Thoracic aorta (tissue), 2 donors: ENCODE data around the gene OOSP2. TPM values are rescaled to one million over a fixed set of nuclear protein-coding genes. Genes with fewer than 3 reads are reported as not detected.

ENCODE experiments used
- ATAC-seq: fragments of 150-250 bp; one replicate; pipeline ENCODE4 v1.8.0; 2017; ENCODE audit warnings: low read depth; ENCODE audit not compliant: insufficient number of reproducible peaks, low FRiP score
- DNase-seq: peaks from one replicate; pipeline ENCODE4 v3.0.0-alpha.2; 2020; ENCODE audit warnings: low spot score
- H3K27ac ChIP-seq, 2 donors: fragments of 200-600 bp; sonication (generic); 1 replicate in 1 of 2; 2 replicates in 1 of 2; pipeline ENCODE4 v1.5.1; 2016; ENCODE audit warnings: mild to moderate bottlenecking in 2 of 2, moderate library complexity in 2 of 2
- H3K27me3 ChIP-seq: fragments of 200-600 bp; sonication (generic); replicated peaks from 2 replicates; pipeline ENCODE4 v1.6.0; 2016; ENCODE audit warnings: mild to moderate bottlenecking; ENCODE audit not compliant: insufficient read depth
- H3K36me3 ChIP-seq: fragments of 200-600 bp; sonication (generic); one replicate; pipeline ENCODE4 v1.5.1; 2016
- H3K4me1 ChIP-seq, 2 donors: fragments of 200-600 bp; sonication (generic); 1 replicate in 1 of 2; 2 replicates in 1 of 2; pipeline versions ENCODE4 v1.5.1 to v1.6.0; 2016; ENCODE audit warnings: low read depth in 2 of 2, mild to moderate bottlenecking in 1 of 2; ENCODE audit not compliant: control insufficient read depth in 1 of 2
- H3K4me3 ChIP-seq: fragments of 200-600 bp; sonication (generic); 2 replicates; pipeline ENCODE4 v1.5.1; 2016; ENCODE audit warnings: mild to moderate bottlenecking
- H3K9me3 ChIP-seq: fragments of 200-600 bp; sonication (generic); 2 replicates; pipeline ENCODE4 v1.5.1; 2016
- total RNA-seq, 2 donors: library from RNA; depleted of rRNA; stranded (reverse); fragments of >200 nt; gene quantifications; one replicate each; pipeline versions ENCODE4 v1.1.0 to v1.2.3, GENCODE V29; 2016
- TF ChIP-seq, protein P1 (sequence below): fragments of 200-600 bp; sonication (generic); IDR thresholded peaks from one replicate; pipeline ENCODE4 v1.5.1; 2019; ENCODE audit warnings: antibody characterized with exemption

OOSP2 gene
- total RNA-seq, 2 donors from 2014 or later, result not detected

DNA sequence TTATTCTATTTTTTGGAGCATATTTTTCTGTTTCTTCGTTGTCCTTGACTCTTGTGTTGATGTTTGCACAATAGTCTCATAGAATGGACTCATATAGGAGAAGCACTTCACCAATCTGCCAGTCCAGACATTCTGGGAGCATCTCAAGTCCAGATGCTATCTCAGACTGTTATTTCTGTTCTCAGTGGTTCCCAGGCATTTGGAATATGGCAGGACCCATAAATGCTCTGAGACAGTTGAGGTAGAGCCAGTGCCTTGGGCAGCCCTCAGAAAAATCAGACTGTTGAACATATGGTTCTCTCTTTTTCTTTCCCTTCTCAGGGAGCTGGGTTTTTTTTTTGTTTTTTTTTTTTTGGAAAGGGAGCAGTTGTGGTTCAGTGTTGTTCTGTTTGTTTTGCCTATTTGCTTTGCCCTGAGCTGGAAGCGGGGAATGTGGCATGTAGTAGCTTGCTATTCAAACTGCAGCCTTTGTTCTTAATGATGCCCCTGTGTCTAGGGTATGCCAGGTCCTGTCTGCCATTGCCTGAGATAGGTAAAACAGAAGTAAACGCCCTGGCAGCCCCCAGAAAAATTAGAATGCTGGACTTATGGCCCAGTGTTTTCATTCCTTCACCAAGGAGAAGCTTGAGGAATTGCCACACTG lies 44.5 kb downstream of the OOSP2 start:
- H3K27me3 ChIP-seq, result no peaks in the 10 kb centered on the region
- no peak for ATAC-seq
- TF ChIP-seq, protein P1, sequence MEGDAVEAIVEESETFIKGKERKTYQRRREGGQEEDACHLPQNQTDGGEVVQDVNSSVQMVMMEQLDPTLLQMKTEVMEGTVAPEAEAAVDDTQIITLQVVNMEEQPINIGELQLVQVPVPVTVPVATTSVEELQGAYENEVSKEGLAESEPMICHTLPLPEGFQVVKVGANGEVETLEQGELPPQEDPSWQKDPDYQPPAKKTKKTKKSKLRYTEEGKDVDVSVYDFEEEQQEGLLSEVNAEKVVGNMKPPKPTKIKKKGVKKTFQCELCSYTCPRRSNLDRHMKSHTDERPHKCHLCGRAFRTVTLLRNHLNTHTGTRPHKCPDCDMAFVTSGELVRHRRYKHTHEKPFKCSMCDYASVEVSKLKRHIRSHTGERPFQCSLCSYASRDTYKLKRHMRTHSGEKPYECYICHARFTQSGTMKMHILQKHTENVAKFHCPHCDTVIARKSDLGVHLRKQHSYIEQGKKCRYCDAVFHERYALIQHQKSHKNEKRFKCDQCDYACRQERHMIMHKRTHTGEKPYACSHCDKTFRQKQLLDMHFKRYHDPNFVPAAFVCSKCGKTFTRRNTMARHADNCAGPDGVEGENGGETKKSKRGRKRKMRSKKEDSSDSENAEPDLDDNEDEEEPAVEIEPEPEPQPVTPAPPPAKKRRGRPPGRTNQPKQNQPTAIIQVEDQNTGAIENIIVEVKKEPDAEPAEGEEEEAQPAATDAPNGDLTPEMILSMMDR, result no peak
- no peak overlapping the region for H3K27ac ChIP-seq
- H3K36me3 ChIP-seq, result no peaks in the 10 kb centered on the region
- no peaks in the 10 kb centered on the region for H3K4me1 ChIP-seq
- H3K4me3 ChIP-seq, result no peak overlapping the region
- no peaks in the 10 kb centered on the region for H3K9me3 ChIP-seq
- no peak for DNase-seq

DNA sequence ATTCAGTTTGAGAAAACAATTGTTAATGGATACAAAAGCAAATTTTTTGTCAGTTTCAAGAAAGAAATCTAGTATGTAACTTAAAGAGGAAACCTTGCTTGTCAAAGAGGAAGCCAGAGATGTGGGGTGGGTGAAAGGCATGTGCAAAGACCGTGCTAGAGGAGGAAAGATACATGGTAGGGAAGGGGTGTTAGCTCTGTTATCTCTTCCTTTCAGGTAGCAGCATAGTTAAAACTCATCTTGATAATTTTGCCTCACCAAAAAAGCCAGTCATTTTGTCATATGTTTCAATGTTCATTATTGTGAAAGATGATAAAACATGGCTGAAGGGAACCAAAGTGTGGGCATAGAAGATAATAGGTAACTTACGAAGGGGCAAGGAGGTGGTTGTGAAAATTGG lies 45.7 kb downstream of the OOSP2 start:
- Histone ChIP-seq H3K4me1 (no peaks in the 10 kb centered on the region), H3K4me3 (no peak overlapping the region), H3K36me3 (no peaks in the 10 kb centered on the region), H3K9me3 (no peaks in the 10 kb centered on the region), H3K27ac (no peak overlapping the region), H3K27me3 (no peaks in the 10 kb centered on the region)
- TF ChIP-seq, protein P1, result no peak
- no peak for DNase-seq
- ATAC-seq, result no peak

DNA sequence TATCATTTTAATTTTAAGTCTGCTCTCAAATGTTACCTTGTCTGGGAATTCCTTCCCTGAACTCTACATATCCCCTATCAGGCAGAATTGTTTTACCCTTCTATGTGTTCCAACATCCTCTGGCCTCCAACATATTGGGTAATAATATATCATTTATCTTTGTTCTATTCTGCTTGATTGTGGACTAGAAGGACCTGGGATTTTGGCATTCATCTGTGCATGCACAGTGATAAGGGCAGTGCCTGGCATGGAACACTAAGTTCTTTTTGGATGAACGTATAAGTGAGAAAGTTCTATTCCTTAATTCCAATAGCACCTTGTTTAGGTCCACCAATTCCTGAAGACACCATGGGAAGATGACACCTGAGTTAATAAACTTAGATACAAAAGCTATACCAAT lies 47.0 kb downstream of the OOSP2 start:
- Histone ChIP-seq H3K27ac (no peak overlapping the region), H3K4me1 (no peaks in the 10 kb centered on the region), H3K4me3 (no peak overlapping the region), H3K36me3 (no peaks in the 10 kb centered on the region), H3K9me3 (no peaks in the 10 kb centered on the region), H3K27me3 (no peaks in the 10 kb centered on the region)
- TF ChIP-seq, protein P1, result no peak
- DNase-seq, result no peak
- ATAC-seq, result no peak

DNA sequence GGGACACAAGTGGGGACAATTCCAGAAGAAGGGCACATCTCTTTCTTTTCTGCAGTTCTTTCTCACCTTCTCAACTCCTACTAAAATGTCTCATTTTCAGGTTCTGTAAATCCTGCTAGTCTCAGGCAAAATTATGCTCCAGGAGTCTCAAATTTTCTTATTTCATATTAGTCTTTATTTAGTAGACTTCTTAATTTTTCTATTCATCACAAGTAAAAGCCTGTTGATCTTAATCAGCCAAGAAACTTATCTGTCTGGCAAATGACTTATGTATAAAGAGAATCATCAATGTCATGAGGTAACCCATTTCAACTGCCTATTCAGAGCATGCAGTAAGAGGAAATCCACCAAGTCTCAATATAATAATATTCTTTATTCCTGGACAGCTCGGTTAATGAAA lies 48.2 kb downstream of the OOSP2 start, which contains the start of gene MS4A2:
MS4A2 (plus strand) TSS at position 301 of the 400 bp plus-strand sequence. CDS start 102 bp downstream, outside the sequence.
- TF ChIP-seq, protein P1, result no peak
- H3K4me1 ChIP-seq, result no peaks in the 10 kb centered on the region
- H3K36me3 ChIP-seq, result no peaks in the 10 kb centered on the region

DNA sequence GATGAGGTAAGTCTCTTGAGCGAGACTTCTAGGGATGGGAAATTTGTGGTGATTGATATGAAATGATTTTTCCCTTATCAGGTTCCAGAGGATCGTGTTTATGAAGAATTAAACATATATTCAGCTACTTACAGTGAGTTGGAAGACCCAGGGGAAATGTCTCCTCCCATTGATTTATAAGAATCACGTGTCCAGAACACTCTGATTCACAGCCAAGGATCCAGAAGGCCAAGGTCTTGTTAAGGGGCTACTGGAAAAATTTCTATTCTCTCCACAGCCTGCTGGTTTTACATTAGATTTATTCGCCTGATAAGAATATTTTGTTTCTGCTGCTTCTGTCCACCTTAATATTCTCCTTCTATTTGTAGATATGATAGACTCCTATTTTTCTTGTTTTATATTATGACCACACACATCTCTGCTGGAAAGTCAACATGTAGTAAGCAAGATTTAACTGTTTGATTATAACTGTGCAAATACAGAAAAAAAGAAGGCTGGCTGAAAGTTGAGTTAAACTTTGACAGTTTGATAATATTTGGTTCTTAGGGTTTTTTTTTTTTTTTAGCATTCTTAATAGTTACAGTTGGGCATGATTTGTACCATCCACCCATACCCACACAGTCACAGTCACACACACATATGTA lies 55.4 kb downstream of the OOSP2 start:
- Histone ChIP-seq H3K36me3 (no peaks in the 10 kb centered on the region), H3K4me1 (no peaks in the 10 kb centered on the region), H3K27me3 (no peaks in the 10 kb centered on the region), H3K4me3 (no peak overlapping the region), H3K27ac (no peak overlapping the region), H3K9me3 (no peaks in the 10 kb centered on the region)
- ATAC-seq (no peak), DNase-seq (no peak)
- TF ChIP-seq, protein P1, result no peak

More for the DNA sequence above, 48.2 kb downstream of the OOSP2 start, which contains the start of gene MS4A2:
- Histone ChIP-seq H3K27me3 (no peaks in the 10 kb centered on the region), H3K27ac (no peak within 1 kb of the TSS), H3K9me3 (no peaks in the 10 kb centered on the region), H3K4me3 (no peak within 1 kb of the TSS)
- no peak for DNase-seq
- ATAC-seq, result no peak
